GM12878 (cell line): Measurements from ENCODE around the gene ERC1. TPM values are rescaled to one million over a fixed set of nuclear protein-coding genes. Genes with fewer than 3 reads are reported as not detected.

Experiments used
- ATAC-seq: fragments of 200-7000 bp; cut with Tn5 transposase; 3 replicates; pipeline ENCODE4 v1.9.1; 2020; ENCODE audit warnings: mild to moderate bottlenecking, moderate library complexity
- BruUV-seq: library from RNA; stranded (reverse); fragments of 400-500 nt; replicated peaks from 2 replicates; lab custom pipeline; 2021; lab: Mats Ljungman, UMichigan
- CTCF ChIA-PET: fragments of 300-600 bp; sonication (Branson Sonifier 250); formaldehyde crosslinking; extraction: SDS; loops from one replicate; lab custom pipeline; 2021; ENCODE audit warnings: inconsistent platforms; lab: Yijun Ruan, JAX
- POLR2A ChIA-PET: fragments of 350-600 bp; formaldehyde crosslinking; extraction: SDS; loops from one replicate; lab custom pipeline; 2021; ENCODE audit warnings: inconsistent platforms; lab: Charles Lee
- RAD21 ChIA-PET: fragments of 300-600 bp; sonication (Branson Sonifier 250); formaldehyde crosslinking; loops from one replicate; lab custom pipeline; 2023; ENCODE audit warnings: antibody characterized with exemption; ENCODE audit not compliant: unreplicated experiment; lab: Charles Lee
- SMC1A ChIA-PET: fragments of 300-600 bp; sonication (Branson Sonifier 250); formaldehyde crosslinking; loops from one replicate; lab custom pipeline; 2023; ENCODE audit not compliant: unreplicated experiment, uncharacterized antibody; lab: Charles Lee
- DNase-seq: peaks from one replicate; pipeline ENCODE4 v3.0.0-alpha.2; 2011; ENCODE audit warnings: low read depth, low spot score
- FAIRE-seq: peaks from 3 replicates; lab custom pipeline; 2011; peaks lifted over from hg19 to GRCh38; lab: Jason Lieb, UNC
- H2AFZ ChIP-seq: 2 replicates; pipeline ENCODE4 v1.6.0; 2011; ENCODE audit warnings: low read depth, low read length, control low read depth; ENCODE audit not compliant: control insufficient read depth
- H3K27ac ChIP-seq: 2 replicates; pipeline ENCODE4 v1.5.1; 2011; ENCODE audit warnings: control low read depth; ENCODE audit not compliant: control insufficient read depth, insufficient read depth
- H3K27me3 ChIP-seq, 2 experiments: replicated peaks in 1 of 2; 2 replicates each; pipeline versions ENCODE4 v1.6.0 to v1.6.1; 2011; ENCODE audit warnings: low read length in 1 of 2; ENCODE audit not compliant: control insufficient read depth in 2 of 2, insufficient read depth in 2 of 2
- H3K36me3 ChIP-seq, 2 experiments: 2 replicates each; pipeline ENCODE4 v1.5.1; 2011; ENCODE audit warnings: low read length in 1 of 2; ENCODE audit not compliant: control insufficient read depth in 2 of 2, insufficient read depth in 2 of 2
- H3K4me1 ChIP-seq: 2 replicates; pipeline ENCODE4 v1.6.1; 2011; ENCODE audit warnings: mild to moderate bottlenecking, low read length, moderate library complexity, mixed read lengths; ENCODE audit not compliant: control insufficient read depth, insufficient read depth
- H3K4me2 ChIP-seq: 2 replicates; pipeline ENCODE4 v1.6.0; 2011; ENCODE audit warnings: control low read depth; ENCODE audit not compliant: control insufficient read depth, insufficient read depth
- H3K4me3 ChIP-seq: fragments of 200-600 bp; sonication (generic); 2 replicates; pipeline ENCODE4 v1.5.1; 2016
- H3K79me2 ChIP-seq: 2 replicates; pipeline ENCODE4 v1.6.0; 2011; ENCODE audit warnings: low read length; ENCODE audit not compliant: control insufficient read depth, insufficient read depth
- H3K9ac ChIP-seq: 2 replicates; pipeline ENCODE4 v1.8.0; 2011; ENCODE audit warnings: low read length, control low read depth, mixed read lengths; ENCODE audit not compliant: control insufficient read depth, insufficient read depth
- H3K9me3 ChIP-seq: replicated peaks from 3 replicates; pipeline ENCODE4 v1.5.1; 2011; ENCODE audit warnings: mild to moderate bottlenecking, low read length; ENCODE audit not compliant: control insufficient read depth, insufficient read depth
- H4K20me1 ChIP-seq: 2 replicates; pipeline ENCODE4 v1.6.0; 2011; ENCODE audit not compliant: control insufficient read depth, insufficient read depth
- NR2F1 ChIP-seq: fragments of 450-650 bp; conservative IDR thresholded peaks from 2 replicates; pipeline ENCODE4 v1.6.1; 2017; ENCODE audit warnings: mild to moderate bottlenecking
- YY1 ChIP-seq: IDR thresholded peaks from 2 replicates; pipeline ENCODE4 v1.6.1; 2011; ENCODE audit warnings: low read depth, mild to moderate bottlenecking, low read length
- WGBS: methylation state at CpG from one replicate; pipeline ENCODE4 v1.1.6; 2016; ENCODE audit warnings: low lambda C conversion rate; ENCODE audit not compliant: insufficient replicate concordance, insufficient coverage; ENCODE audit errors: missing lambda C conversion rate; 5-methylcytosine and 5-hydroxymethylcytosine counted together
- in situ Hi-C: fragments of 300-500 bp; cut with MboI; formaldehyde crosslinking; loops from 9 replicates; pipeline ENCODE4 v1.14.3; 2018; ENCODE audit warnings: mixed read lengths
- intact Hi-C: fragments of 100-400 bp; cut with micrococcal nuclease; formaldehyde crosslinking; loops from one replicate; pipeline ENCODE4 v1.14.2; 2022; ENCODE audit not compliant: unreplicated experiment
- polyA plus RNA-seq, 11 experiments: library from polyadenylated mRNA; depleted of rRNA in 4 of 11; unstranded in 6 of 11; stranded (reverse) in 5 of 11; fragments of >200 nt; fragmentation: Nextera tagmentation in 4 of 11; fragmentation: Illumina TruSeq in 1 of 11; extraction: Ambion mirVana in 4 of 11; extraction: Trizol in 1 of 11; gene quantifications; 1 replicate in 1 of 11; 2 replicates in 10 of 11; pipeline versions ENCODE4 v1.2.1 to v1.2.3, GENCODE V29; 2011 to 2016; ENCODE audit warnings: inconsistent platforms in 2 of 11, missing spikeins in 2 of 11, low read depth in 1 of 11
- total RNA-seq, 4 experiments: library from RNA; depleted of rRNA in 3 of 4; stranded (reverse); fragments of >200 nt in 3 of 4; fragmentation: Illumina TruSeq in 1 of 4; extraction: Trizol in 1 of 4; gene quantifications; 2 replicates each; pipeline versions ENCODE4 v1.2.1 to v1.2.3, GENCODE V29; 2013 to 2021
- TF ChIP-seq, protein P1 (sequence below), 3 experiments: IDR thresholded peaks in 2 of 3; conservative IDR thresholded peaks in 1 of 3; 2 replicates each; pipeline ENCODE4 v1.5.1; 2011; ENCODE audit warnings: low read depth in 3 of 3, low read length in 3 of 3, mild to moderate bottlenecking in 3 of 3, control low read depth in 2 of 3, moderate library complexity in 2 of 3, inconsistent platforms in 1 of 3, mixed read lengths in 1 of 3; ENCODE audit not compliant: control insufficient read depth in 2 of 3, insufficient read depth in 1 of 3; ENCODE audit errors: extremely low read depth in 1 of 3
- TF ChIP-seq, protein P2 (sequence below): fragments of 450-650 bp; IDR thresholded peaks from 2 replicates; pipeline ENCODE4 v1.6.1; 2018; ENCODE audit warnings: mild to moderate bottlenecking, low read depth, moderate library complexity; ENCODE audit not compliant: partially characterized antibody

ERC1 gene
- total and polyA plus RNA-seq, 10 of the 15 experiments (the other 5 are each of a cell fraction or from before 2014, with no cell fraction given): 0.75 to 8.0 (median 5.0) TPM

DNA sequence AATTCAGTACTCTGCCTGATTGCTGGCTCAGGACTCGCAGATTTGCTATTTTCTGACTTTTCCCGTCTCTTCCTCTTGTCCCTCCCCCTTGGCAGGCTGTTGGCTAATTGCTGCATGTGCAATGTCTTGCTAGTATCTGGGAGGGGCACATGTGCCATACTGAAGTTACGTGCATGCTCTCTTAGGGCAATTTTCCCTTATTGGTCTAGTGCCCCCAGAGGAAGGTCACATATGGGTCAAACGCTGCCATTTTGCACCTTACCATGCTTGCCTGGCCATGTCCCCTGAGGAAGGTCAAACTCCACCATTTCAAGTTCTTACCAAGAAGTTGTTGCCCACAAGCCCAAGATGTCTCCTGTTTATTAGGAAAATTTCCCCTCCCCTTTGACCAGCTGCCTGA lies 13.9 kb upstream of the ERC1 start:
- Histone ChIP-seq H3K9me3 (no peaks in the 10 kb centered on the region; the same call in 2 of the 3 replicates), H4K20me1 (no peaks in the 10 kb centered on the region; the same call in 1 of the 2 replicates), H3K4me2 (no peak overlapping the region), H3K27ac (no peak overlapping the region), H3K4me1 (0 out of 2 replicates have a peak, but pooled peaks cover 2% of the 10 kb centered on the region)
- in situ Hi-C loops: no loop called here
- peak; percentile 38; the same call in 2 of the 3 replicates for ATAC-seq
- WGBS: 42% methylated on average over 4 of the region's 4 CpGs
- TF ChIP-seq, protein P1, sequence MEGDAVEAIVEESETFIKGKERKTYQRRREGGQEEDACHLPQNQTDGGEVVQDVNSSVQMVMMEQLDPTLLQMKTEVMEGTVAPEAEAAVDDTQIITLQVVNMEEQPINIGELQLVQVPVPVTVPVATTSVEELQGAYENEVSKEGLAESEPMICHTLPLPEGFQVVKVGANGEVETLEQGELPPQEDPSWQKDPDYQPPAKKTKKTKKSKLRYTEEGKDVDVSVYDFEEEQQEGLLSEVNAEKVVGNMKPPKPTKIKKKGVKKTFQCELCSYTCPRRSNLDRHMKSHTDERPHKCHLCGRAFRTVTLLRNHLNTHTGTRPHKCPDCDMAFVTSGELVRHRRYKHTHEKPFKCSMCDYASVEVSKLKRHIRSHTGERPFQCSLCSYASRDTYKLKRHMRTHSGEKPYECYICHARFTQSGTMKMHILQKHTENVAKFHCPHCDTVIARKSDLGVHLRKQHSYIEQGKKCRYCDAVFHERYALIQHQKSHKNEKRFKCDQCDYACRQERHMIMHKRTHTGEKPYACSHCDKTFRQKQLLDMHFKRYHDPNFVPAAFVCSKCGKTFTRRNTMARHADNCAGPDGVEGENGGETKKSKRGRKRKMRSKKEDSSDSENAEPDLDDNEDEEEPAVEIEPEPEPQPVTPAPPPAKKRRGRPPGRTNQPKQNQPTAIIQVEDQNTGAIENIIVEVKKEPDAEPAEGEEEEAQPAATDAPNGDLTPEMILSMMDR (IDR thresholded peaks at IDR 0.05 in 2 of 3, conservative IDR thresholded peaks at IDR 0.05 in 1 of 3; ENCODE audit: control insufficient read depth in 2 of 3, extremely low read depth in 1 of 3, insufficient read depth in 1 of 3, low read depth in 3 of 3, low read length in 3 of 3): peak in 2 of 3 experiments; percentile 18 to 28; a peak in 1 of 6 replicates
- peak; percentile 74 for TF ChIP-seq NR2F1
- TF ChIP-seq, protein P2, sequence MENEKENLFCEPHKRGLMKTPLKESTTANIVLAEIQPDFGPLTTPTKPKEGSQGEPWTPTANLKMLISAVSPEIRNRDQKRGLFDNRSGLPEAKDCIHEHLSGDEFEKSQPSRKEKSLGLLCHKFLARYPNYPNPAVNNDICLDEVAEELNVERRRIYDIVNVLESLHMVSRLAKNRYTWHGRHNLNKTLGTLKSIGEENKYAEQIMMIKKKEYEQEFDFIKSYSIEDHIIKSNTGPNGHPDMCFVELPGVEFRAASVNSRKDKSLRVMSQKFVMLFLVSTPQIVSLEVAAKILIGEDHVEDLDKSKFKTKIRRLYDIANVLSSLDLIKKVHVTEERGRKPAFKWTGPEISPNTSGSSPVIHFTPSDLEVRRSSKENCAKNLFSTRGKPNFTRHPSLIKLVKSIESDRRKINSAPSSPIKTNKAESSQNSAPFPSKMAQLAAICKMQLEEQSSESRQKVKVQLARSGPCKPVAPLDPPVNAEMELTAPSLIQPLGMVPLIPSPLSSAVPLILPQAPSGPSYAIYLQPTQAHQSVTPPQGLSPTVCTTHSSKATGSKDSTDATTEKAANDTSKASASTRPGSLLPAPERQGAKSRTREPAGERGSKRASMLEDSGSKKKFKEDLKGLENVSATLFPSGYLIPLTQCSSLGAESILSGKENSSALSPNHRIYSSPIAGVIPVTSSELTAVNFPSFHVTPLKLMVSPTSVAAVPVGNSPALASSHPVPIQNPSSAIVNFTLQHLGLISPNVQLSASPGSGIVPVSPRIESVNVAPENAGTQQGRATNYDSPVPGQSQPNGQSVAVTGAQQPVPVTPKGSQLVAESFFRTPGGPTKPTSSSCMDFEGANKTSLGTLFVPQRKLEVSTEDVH: no peak
- peak; percentile 46; the same call in 1 of the 2 replicates for TF ChIP-seq YY1
- TF ChIP-seq, all 136 proteins: peak for 3
- SMC1A ChIA-PET: no interaction called here
- CTCF ChIA-PET: no interaction called here
- RAD21 ChIA-PET: interaction anchor here (0.6 kb wide), 1 partner anchor 545 kb away, joined by 3 read pairs; no protein-coding TSS in a partner anchor
- peaks cover 0 to 3% of the 10 kb centered on the region in 2 experiments; a peak in 2 of 4 replicates for H3K27me3 ChIP-seq
- no TSS peak for BruUV-seq
- POLR2A ChIA-PET: no interaction called here
- intact Hi-C loops: no loop called here
- H3K36me3 ChIP-seq: no peaks in the 10 kb centered on the region
- no peaks in the 10 kb centered on the region for H3K79me2 ChIP-seq
- H3K4me3 ChIP-seq: no peak overlapping the region
- no peak overlapping the region for H3K9ac ChIP-seq
- DNase-seq: no peak
- no peak for FAIRE-seq
- no peak overlapping the region for H2AFZ ChIP-seq
